OCI-LY7 (cell line): ENCODE data around the gene ALG1.
"Not testable (repeated sequence)": the region's sequence is repeated elsewhere in the genome, so short reads cannot be mapped to it uniquely, and the experiment has no call there.

Experiments used
- CTCF ChIP-seq: fragments of 200-600 bp; sonication (generic); conservative IDR thresholded peaks from 2 replicates; pipeline ENCODE4 v1.5.1; 2014; ENCODE audit warnings: mild to moderate bottlenecking, antibody characterized with exemption, low read length, moderate library complexity, mixed read lengths
- EZH2phosphoT487 ChIP-seq: fragments of 200-600 bp; sonication (generic); IDR thresholded peaks from 2 replicates; pipeline ENCODE4 v1.6.1; 2018; ENCODE audit warnings: low read depth, borderline replicate concordance, mild to moderate bottlenecking, mixed run types, antibody characterized with exemption, low read length, moderate library complexity, mixed read lengths

- TF ChIP-seq CTCF, EZH2phosphoT487: not testable (repeated sequence)
These were observed 39.3 kb downstream of the ALG1 start for GRCh38 chr16:5110933-5111332.
